GM23338 (cell line): ENCODE measurements around the gene ERC2. TPM values are rescaled to one million over a fixed set of nuclear protein-coding genes. Genes with fewer than 3 reads are reported as not detected.

Experiments
- ATAC-seq: fragments of 200-7000 bp; cut with Tn5 transposase; 3 replicates; pipeline ENCODE4 v1.9.1; 2020
- DNase-seq: peaks from one replicate; pipeline ENCODE4 v3.0.0-alpha.2; 2015; ENCODE audit warnings: low spot score
- H2AFZ ChIP-seq: fragments of 200-600 bp; sonication (generic); 2 replicates; pipeline ENCODE4 v1.8.0; 2016; ENCODE audit warnings: antibody characterized with exemption, mild to moderate bottlenecking, moderate library complexity
- H3F3A ChIP-seq: fragments of 200-600 bp; sonication (generic); replicated peaks from 2 replicates; pipeline ENCODE4 v1.8.0; 2017; ENCODE audit warnings: antibody characterized with exemption, mixed run types, low read depth
- H3K27ac ChIP-seq: fragments of 200-600 bp; sonication (generic); 2 replicates; pipeline ENCODE4 v1.6.1; 2016; ENCODE audit warnings: low read depth
- H3K27me3 ChIP-seq: fragments of 200-600 bp; sonication (generic); 2 replicates; pipeline ENCODE4 v1.8.0; 2016; ENCODE audit warnings: mild to moderate bottlenecking, mixed run types, moderate library complexity; ENCODE audit not compliant: insufficient read depth
- H3K36me3 ChIP-seq: fragments of 200-600 bp; sonication (generic); 2 replicates; pipeline ENCODE4 v1.8.0; 2016; ENCODE audit warnings: mild to moderate bottlenecking; ENCODE audit not compliant: insufficient read depth
- H3K4me1 ChIP-seq: fragments of 200-600 bp; sonication (generic); 2 replicates; pipeline ENCODE4 v1.8.0; 2016; ENCODE audit warnings: mild to moderate bottlenecking, moderate library complexity; ENCODE audit not compliant: insufficient read depth
- H3K4me2 ChIP-seq: fragments of 200-600 bp; sonication (generic); 2 replicates; pipeline ENCODE4 v1.7.1; 2017; ENCODE audit warnings: mixed run types
- H3K4me3 ChIP-seq: fragments of 200-600 bp; sonication (generic); 2 replicates; pipeline ENCODE4 v1.6.1; 2016; ENCODE audit warnings: mixed run types
- H3K79me2 ChIP-seq: fragments of 200-600 bp; sonication (generic); replicated peaks from 2 replicates; pipeline ENCODE4 v1.8.0; 2017; ENCODE audit warnings: mild to moderate bottlenecking; ENCODE audit not compliant: insufficient read depth
- H3K9me2 ChIP-seq: fragments of 200-600 bp; sonication (generic); 2 replicates; pipeline ENCODE4 v1.8.0; 2017; ENCODE audit not compliant: insufficient read depth
- H4K20me1 ChIP-seq: fragments of 200-600 bp; sonication (generic); replicated peaks from 2 replicates; pipeline ENCODE4 v1.8.0; 2017; ENCODE audit warnings: mild to moderate bottlenecking; ENCODE audit not compliant: insufficient read depth
- H3K27ac Mint-ChIP-seq: 2 replicates; pipeline ENCODE4 v1.8.0; 2020; ENCODE audit warnings: inconsistent platforms, mild to moderate bottlenecking, moderate library complexity, mixed read lengths
- H3K27me3 Mint-ChIP-seq: 3 replicates; pipeline ENCODE4 v1.8.0; 2022; ENCODE audit warnings: low read depth, mild to moderate bottlenecking, moderate library complexity, mixed read lengths, inconsistent platforms; ENCODE audit not compliant: insufficient read depth, poor library complexity
- H3K36me3 Mint-ChIP-seq: 3 replicates; pipeline ENCODE4 v1.8.0; 2021; ENCODE audit warnings: low read depth, mild to moderate bottlenecking, inconsistent platforms, moderate library complexity, mixed read lengths
- H3K4me1 Mint-ChIP-seq: 3 replicates; pipeline ENCODE4 v1.8.0; 2020; ENCODE audit warnings: mild to moderate bottlenecking, inconsistent platforms, mixed read lengths
- H3K4me3 Mint-ChIP-seq: 3 replicates; pipeline ENCODE4 v1.8.0; 2021; ENCODE audit warnings: moderate library complexity, mild to moderate bottlenecking, inconsistent platforms, mixed read lengths
- H3K9me3 Mint-ChIP-seq: 3 replicates; pipeline ENCODE4 v1.8.0; 2020; ENCODE audit warnings: moderate library complexity, mild to moderate bottlenecking, inconsistent platforms, mixed read lengths
- CREB1 ChIP-seq: fragments of 250-450 bp; sonication (Bioruptor Pico); IDR thresholded peaks from 2 replicates; pipeline ENCODE4 v1.5.0; 2020; ENCODE audit warnings: low read depth, mild to moderate bottlenecking, moderate library complexity
- CTCF ChIP-seq, 2 experiments: fragments of 200-600 bp in 1 of 2; sonication (generic) in 1 of 2; conservative IDR thresholded peaks; 2 replicates each; pipeline versions ENCODE4 v1.5.1 to v1.6.1; 2016 to 2017; ENCODE audit warnings: antibody characterized with exemption in 2 of 2, low read depth in 2 of 2, mild to moderate bottlenecking in 2 of 2, moderate library complexity in 1 of 2
- ETS1 ChIP-seq: IDR thresholded peaks from 2 replicates; pipeline ENCODE4 v1.6.1; 2016; ENCODE audit warnings: antibody characterized with exemption
- EZH2 ChIP-seq: fragments of 200-600 bp; sonication (generic); IDR thresholded peaks from one replicate; pipeline ENCODE4 v1.8.0; 2017; ENCODE audit warnings: antibody characterized with exemption, mild to moderate bottlenecking, low read depth; ENCODE audit not compliant: unreplicated experiment
- EZH2phosphoT487 ChIP-seq: fragments of 200-600 bp; sonication (generic); IDR thresholded peaks from one replicate; pipeline ENCODE4 v1.8.1; 2018; ENCODE audit warnings: antibody characterized with exemption; ENCODE audit not compliant: unreplicated experiment
- JUNB ChIP-seq: IDR thresholded peaks from one replicate; pipeline ENCODE4 v1.6.1; 2016; ENCODE audit warnings: antibody characterized with exemption; ENCODE audit not compliant: unreplicated experiment
- NANOG ChIP-seq: IDR thresholded peaks from 2 replicates; pipeline ENCODE4 v1.6.1; 2016; ENCODE audit warnings: antibody characterized with exemption, borderline replicate concordance
- REST ChIP-seq: IDR thresholded peaks from one replicate; pipeline ENCODE4 v1.6.1; 2018; ENCODE audit warnings: antibody characterized with exemption; ENCODE audit not compliant: unreplicated experiment
- STAT1 ChIP-seq: IDR thresholded peaks from one replicate; pipeline ENCODE4 v1.6.1; 2016; ENCODE audit warnings: antibody characterized with exemption; ENCODE audit not compliant: unreplicated experiment
- ZNF114 ChIP-seq: fragments of 250-450 bp; sonication (Bioruptor Pico); IDR thresholded peaks from 2 replicates; pipeline ENCODE4 v1.5.0; 2020; ENCODE audit warnings: mild to moderate bottlenecking, moderate library complexity
- ZNF331 ChIP-seq: fragments of 250-450 bp; sonication (Bioruptor Pico); IDR thresholded peaks from 2 replicates; pipeline ENCODE4 v1.5.0; 2020; ENCODE audit warnings: low read depth, mild to moderate bottlenecking, moderate library complexity
- polyA plus RNA-seq: library from polyadenylated mRNA; unstranded; fragments of >200 nt; fragmentation: Nextera tagmentation; extraction: Ambion mirVana; gene quantifications from 2 replicates; pipeline ENCODE4 v1.2.1, GENCODE V29; 2016
- total RNA-seq: library from RNA; depleted of rRNA; stranded (reverse); fragments of >200 nt; shearing (Covaris generic); gene quantifications from 2 replicates; pipeline ENCODE4 v1.2.3, GENCODE V29; 2014

Gene ERC2
- total and polyA plus RNA-seq, 2 experiments from 2014 or later, result 11.8 to 13.7 TPM

- H3K4me2 ChIP-seq, result no peak overlapping the region
- H3K36me3 ChIP-seq, result no peaks in the 10 kb centered on the region
- H3F3A ChIP-seq, result no peaks in the 10 kb centered on the region
- H3K4me3 Mint-ChIP-seq, result no peak overlapping the region
- no peak for ATAC-seq
- no peak overlapping the region for H3K27ac Mint-ChIP-seq
- H3K9me3 Mint-ChIP-seq, result no peaks in the 10 kb centered on the region
- no peak for TF ChIP-seq ZNF331
- TF ChIP-seq ZNF114 (CRISPR knock-in tag), result no peak
- no peak overlapping the region for H3K27ac ChIP-seq
- peaks cover 12% of the 10 kb centered on the region for H3K4me1 ChIP-seq
- peaks cover 36% of the 10 kb centered on the region for H3K4me1 Mint-ChIP-seq
- H4K20me1 ChIP-seq, result no peaks in the 10 kb centered on the region
- H3K36me3 Mint-ChIP-seq, result no peaks in the 10 kb centered on the region
- H3K79me2 ChIP-seq, result no peaks in the 10 kb centered on the region
- no peak overlapping the region for H3K4me3 ChIP-seq
- H2AFZ ChIP-seq, result no peak overlapping the region
- H3K27me3 ChIP-seq, result no peaks in the 10 kb centered on the region
- 0 out of 2 replicates have a peak, but pooled peaks cover 11% of the 10 kb centered on the region for H3K9me2 ChIP-seq
- DNase-seq, result no peak
- H3K27me3 Mint-ChIP-seq, result peaks cover 5% of the 10 kb centered on the region
Measured at GRCh38 chr3:55534876-55535275, 933.4 kb downstream of the ERC2 start.

- Histone ChIP-seq H3K9me2 (peaks cover 16% of the 10 kb centered on the region; the same call in 1 of the 2 replicates), H3K27me3 (no peaks in the 10 kb centered on the region), H4K20me1 (no peaks in the 10 kb centered on the region), H3K4me2 (no peak overlapping the region), H3K4me1 (peaks cover 11% of the 10 kb centered on the region), H3F3A (no peaks in the 10 kb centered on the region), H3K79me2 (no peaks in the 10 kb centered on the region), H3K36me3 (no peaks in the 10 kb centered on the region), H2AFZ (no peak overlapping the region), H3K27ac (no peak overlapping the region), H3K4me3 (no peak overlapping the region)
- H3K4me1 Mint-ChIP-seq, result peaks cover 27% of the 10 kb centered on the region
- ATAC-seq (no peak), DNase-seq (no peak)
- no peaks in the 10 kb centered on the region for H3K9me3 Mint-ChIP-seq
- H3K36me3 Mint-ChIP-seq, result no peaks in the 10 kb centered on the region
- H3K4me3 Mint-ChIP-seq, result no peak overlapping the region
- no peak overlapping the region for H3K27ac Mint-ChIP-seq
- H3K27me3 Mint-ChIP-seq, result peaks cover 5% of the 10 kb centered on the region
- no peak for TF ChIP-seq CREB1
- no peak for TF ChIP-seq NANOG
- TF ChIP-seq ZNF114 (CRISPR knock-in tag), result no peak
- TF ChIP-seq ZNF331, result no peak
- TF ChIP-seq REST, result no peak
- no peak for TF ChIP-seq EZH2
- no peak for TF ChIP-seq EZH2phosphoT487
- no peak for TF ChIP-seq JUNB
- TF ChIP-seq STAT1, result no peak
- no peak for TF ChIP-seq ETS1
- TF ChIP-seq CTCF (conservative IDR thresholded peaks at IDR 0.05; ENCODE audit: low read depth in 2 of 2), result no peak
Measured at GRCh38 chr3:55532806-55533205, 935.5 kb downstream of the ERC2 start.
